HepG2 (cell line): ENCODE measurements around the gene MRPL42.

ENCODE experiments used
- ATF6 ChIP-seq: sonication (generic); formaldehyde crosslinking; conservative IDR thresholded peaks from 2 replicates; pipeline ENCODE4 v1.4.0; 2020; ENCODE audit warnings: missing genetic modification reagents
- BRD4 ChIP-seq: sonication (generic); formaldehyde crosslinking; IDR thresholded peaks from 2 replicates; pipeline ENCODE4 v1.4.0; 2020; ENCODE audit warnings: missing genetic modification reagents
- CSRNP1 ChIP-seq: sonication (generic); formaldehyde crosslinking; IDR thresholded peaks from 2 replicates; pipeline ENCODE4 v1.8.1; 2023; ENCODE audit warnings: mild to moderate bottlenecking, missing genetic modification reagents
- ELF4 ChIP-seq: sonication (generic); formaldehyde crosslinking; IDR thresholded peaks from 2 replicates; pipeline ENCODE4 v1.5.0; 2020; ENCODE audit warnings: missing genetic modification reagents, mild to moderate bottlenecking, moderate library complexity, borderline replicate concordance
- EZH2 ChIP-seq: conservative IDR thresholded peaks from 2 replicates; pipeline ENCODE4 v1.6.1; 2012; ENCODE audit warnings: mild to moderate bottlenecking, low read depth, low read length, moderate library complexity
- HHEX ChIP-seq: IDR thresholded peaks from 2 replicates; pipeline ENCODE4 v1.6.1; 2016; ENCODE audit warnings: control low read depth
- LRRFIP1 ChIP-seq: sonication (generic); formaldehyde crosslinking; conservative IDR thresholded peaks from 2 replicates; pipeline ENCODE4 v1.4.0; 2020; ENCODE audit warnings: missing genetic modification reagents
- PTBP1 ChIP-seq: fragments of 200-400 bp; formaldehyde crosslinking; IDR thresholded peaks from 2 replicates; pipeline ENCODE4 v1.6.1; 2018; ENCODE audit warnings: low read length, low read depth; ENCODE audit not compliant: poor library complexity, severe bottlenecking
- YY1 ChIP-seq: IDR thresholded peaks from 2 replicates; pipeline ENCODE4 v1.6.1; 2011; ENCODE audit warnings: low read length, low read depth, moderate library complexity, mild to moderate bottlenecking; ENCODE audit not compliant: insufficient read depth, insufficient replicate concordance
- TF ChIP-seq, protein P1 (sequence below), 2 experiments: fragments of 450-650 bp in 1 of 2; sonication (generic) in 1 of 2; formaldehyde crosslinking in 1 of 2; IDR thresholded peaks; 2 replicates each; pipeline versions ENCODE4 v1.6.1 to v1.8.0; 2016 to 2022; ENCODE audit warnings: antibody characterized with exemption in 1 of 2, mild to moderate bottlenecking in 1 of 2, missing genetic modification reagents in 1 of 2
- TF ChIP-seq, protein P2 (sequence below), 2 experiments: sonication (generic) in 1 of 2; formaldehyde crosslinking in 1 of 2; IDR thresholded peaks; 2 replicates each; pipeline versions ENCODE4 v1.5.1 to v1.6.1; 2011 to 2020; ENCODE audit warnings: borderline replicate concordance in 1 of 2, low read depth in 1 of 2, low read length in 1 of 2, mild to moderate bottlenecking in 1 of 2, missing genetic modification reagents in 1 of 2, moderate library complexity in 1 of 2

GRCh38 chr12:93484315-93484981 lies 17.1 kb downstream of the MRPL42 start:
- TF ChIP-seq CSRNP1 (CRISPR knock-in tag) (no peak), EZH2 (no peak), YY1 (no peak), LRRFIP1 (CRISPR knock-in tag) (no peak), ELF4 (no peak), HHEX (CRISPR knock-in tag) (no peak), BRD4 (no peak), PTBP1 (no peak), ATF6 (CRISPR knock-in tag) (no peak)
- TF ChIP-seq, protein P1, sequence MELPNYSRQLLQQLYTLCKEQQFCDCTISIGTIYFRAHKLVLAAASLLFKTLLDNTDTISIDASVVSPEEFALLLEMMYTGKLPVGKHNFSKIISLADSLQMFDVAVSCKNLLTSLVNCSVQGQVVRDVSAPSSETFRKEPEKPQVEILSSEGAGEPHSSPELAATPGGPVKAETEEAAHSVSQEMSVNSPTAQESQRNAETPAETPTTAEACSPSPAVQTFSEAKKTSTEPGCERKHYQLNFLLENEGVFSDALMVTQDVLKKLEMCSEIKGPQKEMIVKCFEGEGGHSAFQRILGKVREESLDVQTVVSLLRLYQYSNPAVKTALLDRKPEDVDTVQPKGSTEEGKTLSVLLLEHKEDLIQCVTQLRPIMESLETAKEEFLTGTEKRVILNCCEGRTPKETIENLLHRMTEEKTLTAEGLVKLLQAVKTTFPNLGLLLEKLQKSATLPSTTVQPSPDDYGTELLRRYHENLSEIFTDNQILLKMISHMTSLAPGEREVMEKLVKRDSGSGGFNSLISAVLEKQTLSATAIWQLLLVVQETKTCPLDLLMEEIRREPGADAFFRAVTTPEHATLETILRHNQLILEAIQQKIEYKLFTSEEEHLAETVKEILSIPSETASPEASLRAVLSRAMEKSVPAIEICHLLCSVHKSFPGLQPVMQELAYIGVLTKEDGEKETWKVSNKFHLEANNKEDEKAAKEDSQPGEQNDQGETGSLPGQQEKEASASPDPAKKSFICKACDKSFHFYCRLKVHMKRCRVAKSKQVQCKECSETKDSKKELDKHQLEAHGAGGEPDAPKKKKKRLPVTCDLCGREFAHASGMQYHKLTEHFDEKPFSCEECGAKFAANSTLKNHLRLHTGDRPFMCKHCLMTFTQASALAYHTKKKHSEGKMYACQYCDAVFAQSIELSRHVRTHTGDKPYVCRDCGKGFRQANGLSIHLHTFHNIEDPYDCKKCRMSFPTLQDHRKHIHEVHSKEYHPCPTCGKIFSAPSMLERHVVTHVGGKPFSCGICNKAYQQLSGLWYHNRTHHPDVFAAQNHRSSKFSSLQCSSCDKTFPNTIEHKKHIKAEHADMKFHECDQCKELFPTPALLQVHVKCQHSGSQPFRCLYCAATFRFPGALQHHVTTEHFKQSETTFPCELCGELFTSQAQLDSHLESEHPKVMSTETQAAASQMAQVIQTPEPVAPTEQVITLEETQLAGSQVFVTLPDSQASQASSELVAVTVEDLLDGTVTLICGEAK (IDR thresholded peaks at IDR 0.05) = no peak
- TF ChIP-seq, protein P1 (CRISPR knock-in tag; IDR thresholded peaks at IDR 0.05) = no peak
- TF ChIP-seq, protein P2, sequence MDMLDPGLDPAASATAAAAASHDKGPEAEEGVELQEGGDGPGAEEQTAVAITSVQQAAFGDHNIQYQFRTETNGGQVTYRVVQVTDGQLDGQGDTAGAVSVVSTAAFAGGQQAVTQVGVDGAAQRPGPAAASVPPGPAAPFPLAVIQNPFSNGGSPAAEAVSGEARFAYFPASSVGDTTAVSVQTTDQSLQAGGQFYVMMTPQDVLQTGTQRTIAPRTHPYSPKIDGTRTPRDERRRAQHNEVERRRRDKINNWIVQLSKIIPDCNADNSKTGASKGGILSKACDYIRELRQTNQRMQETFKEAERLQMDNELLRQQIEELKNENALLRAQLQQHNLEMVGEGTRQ (IDR thresholded peaks at IDR 0.05; ENCODE audit: low read depth, low read length) = no peak
- TF ChIP-seq, protein P2 (CRISPR knock-in tag; IDR thresholded peaks at IDR 0.05; ENCODE audit: borderline replicate concordance) = no peak
